HT1080 (cell line): Measurements from ENCODE around the gene NEK9. TPM values are rescaled to one million over a fixed set of nuclear protein-coding genes. Genes with fewer than 3 reads are reported as not detected.

Source experiments
- DNase-seq: peaks from one replicate; pipeline ENCODE4 v3.0.0-alpha.2; 2015; ENCODE audit warnings: low read depth
- small RNA-seq: library from RNA; depleted of rRNA; stranded (forward); fragments of <200 nt; gene quantifications from one replicate; pipeline ENCODE3, GENCODE V24; 2014
- total RNA-seq: library from RNA; depleted of rRNA; stranded (reverse); fragments of >200 nt; shearing (Covaris generic); gene quantifications from 2 replicates; pipeline ENCODE4 v1.2.3, GENCODE V29; 2014; rRNA removed

Gene NEK9
- total RNA-seq, 1 experiment from 2014 or later: 22.0 TPM

DNA sequence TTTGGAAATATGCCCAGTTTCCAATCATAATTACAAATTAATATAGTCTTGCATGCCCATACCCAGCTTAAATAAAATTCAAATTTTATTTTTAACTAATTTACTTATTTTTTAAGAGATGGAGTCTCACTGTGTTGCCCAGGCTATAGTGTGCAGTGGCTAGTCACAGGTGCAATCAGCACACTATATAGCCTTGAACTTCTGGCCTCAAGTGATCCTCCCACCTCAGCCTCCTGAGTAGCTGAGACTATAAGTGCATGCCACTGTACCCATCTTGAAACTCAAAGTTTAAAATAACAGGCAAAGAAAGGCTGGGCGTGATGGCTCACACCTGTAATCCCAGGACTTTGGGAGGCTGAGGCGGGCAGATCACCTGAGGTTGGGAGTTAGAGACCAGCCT is 85.9 kb downstream of the NEK9 start:
- DNase-seq: no peak

DNA sequence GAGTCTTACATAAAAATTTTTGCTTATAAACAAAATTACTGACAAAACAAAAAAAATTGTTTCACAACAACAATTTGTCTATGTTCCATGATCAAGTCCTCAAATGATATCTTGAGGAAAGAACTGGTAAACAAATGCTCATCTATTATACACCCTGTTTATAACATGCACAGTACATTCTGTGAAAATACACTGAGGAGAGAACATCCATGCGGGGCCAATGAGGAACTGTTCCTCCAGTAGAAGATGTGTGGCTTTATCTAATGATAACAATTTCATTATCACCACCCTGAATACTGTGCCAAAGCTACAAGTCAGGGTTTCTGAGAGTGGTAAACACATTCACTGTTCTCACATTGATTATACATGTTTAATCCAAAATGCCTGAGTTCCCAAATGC is 86.3 kb downstream of the NEK9 start:
- DNase-seq: no peak

DNA sequence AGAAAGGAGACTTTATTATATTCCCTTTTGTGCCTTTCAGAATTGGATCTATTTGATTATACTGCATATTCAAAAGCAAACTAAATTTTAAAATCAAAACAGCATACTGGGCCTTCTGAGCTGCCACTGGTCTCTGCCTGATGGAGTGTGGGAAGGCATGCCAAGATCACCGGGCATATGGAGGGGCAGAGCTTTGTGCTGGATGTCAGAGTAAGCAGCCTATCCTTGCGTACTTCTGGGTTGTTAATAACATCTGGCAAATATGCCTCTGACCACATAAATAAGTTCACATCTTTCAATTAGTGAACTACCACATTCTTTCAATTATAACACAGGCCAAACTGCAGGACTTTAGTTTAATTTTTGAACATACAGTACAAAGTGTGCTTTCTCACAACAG is 93.9 kb downstream of the NEK9 start:
- no peak for DNase-seq

DNA sequence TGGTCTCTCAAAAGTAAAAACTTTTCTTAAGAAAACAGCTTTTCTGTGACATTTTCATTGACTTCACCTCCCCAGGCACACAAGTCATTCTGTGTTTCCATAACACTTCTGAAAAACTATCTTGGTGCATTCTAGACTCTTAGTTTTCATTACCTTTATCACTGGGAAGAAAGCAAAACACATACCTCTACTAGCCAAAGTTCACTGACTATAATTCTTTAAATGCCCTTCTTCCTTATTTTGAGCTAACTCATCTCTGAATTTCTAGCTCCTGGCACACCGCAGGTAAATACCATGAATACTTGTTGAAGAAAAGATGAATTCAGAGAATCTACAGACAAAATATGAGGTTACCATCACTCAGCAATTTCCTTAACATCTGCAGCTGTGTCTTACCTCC is 96.7 kb downstream of the NEK9 start:
- no peak for DNase-seq

Small RNA genes lying within 50 kb of the gene (small RNA-seq; reads per million reads assigned to genes)
- not detected for gene HIF1AP1

Other genes with a start within 250 kb of the NEK9 start
- gene DLST, start 245.1 kb downstream of the NEK9 start, total RNA-seq: 67.9 and 80.2 TPM in 2 replicates
- not detected in 2 replicates for gene RPS6KL1, start 203.8 kb downstream of the NEK9 start, total RNA-seq
- gene PGF, start 171.5 kb downstream of the NEK9 start, total RNA-seq: 74.0 and 76.1 TPM in 2 replicates
- gene EIF2B2, start 124.1 kb downstream of the NEK9 start, total RNA-seq: 124 and 154 TPM in 2 replicates
- 4.7 and 4.9 TPM in 2 replicates for gene MLH3, start 75.6 kb downstream of the NEK9 start, total RNA-seq
- 25.9 and 26.4 TPM in 2 replicates for gene ACYP1, start 63.0 kb downstream of the NEK9 start, total RNA-seq
- 1.4 TPM in 1 of 2 replicates, not detected in the other for gene ZC2HC1C, start 57.4 kb downstream of the NEK9 start, total RNA-seq
- gene TMED10, start 49.6 kb upstream of the NEK9 start, total RNA-seq: 180 and 239 TPM in 2 replicates
- gene FOS, start 151.8 kb upstream of the NEK9 start, total RNA-seq: 2.2 and 3.2 TPM in 2 replicates